HepG2 (cell line): ENCODE results near the gene CTF1. TPM values are rescaled to one million over a fixed set of nuclear protein-coding genes. Genes with fewer than 3 reads are reported as not detected.

Experiments used
- GABPB1 ChIP-seq: IDR thresholded peaks from 2 replicates; pipeline ENCODE4 v1.6.1; 2016; ENCODE audit warnings: mild to moderate bottlenecking, missing genetic modification reagents, moderate library complexity, missing compliant biosample characterization
- GFI1 ChIP-seq: sonication (generic); formaldehyde crosslinking; IDR thresholded peaks from 2 replicates; pipeline ENCODE4 v1.5.0; 2020; ENCODE audit warnings: missing genetic modification reagents, mild to moderate bottlenecking, borderline replicate concordance
- ZFP36L1 ChIP-seq: sonication (generic); formaldehyde crosslinking; IDR thresholded peaks from 2 replicates; pipeline ENCODE4 v1.8.0; 2022; ENCODE audit warnings: mild to moderate bottlenecking, missing genetic modification reagents, moderate library complexity
- ZFP90 ChIP-seq: sonication (generic); formaldehyde crosslinking; IDR thresholded peaks from 2 replicates; pipeline ENCODE4 v1.8.0; 2022; ENCODE audit warnings: missing genetic modification reagents, mild to moderate bottlenecking, inconsistent platforms, borderline replicate concordance
- ZNF136 ChIP-seq: sonication (generic); formaldehyde crosslinking; IDR thresholded peaks from 2 replicates; pipeline ENCODE4 v1.8.1; 2022; ENCODE audit warnings: low read depth, mild to moderate bottlenecking, moderate library complexity, missing genetic modification reagents
- ZNF207 ChIP-seq: fragments of 450-650 bp; IDR thresholded peaks from 2 replicates; pipeline ENCODE4 v1.6.1; 2016; ENCODE audit warnings: antibody characterized with exemption, borderline replicate concordance
- ZNF33B ChIP-seq: sonication (generic); formaldehyde crosslinking; IDR thresholded peaks from 2 replicates; pipeline ENCODE4 v1.5.1; 2020; ENCODE audit warnings: mild to moderate bottlenecking, missing genetic modification reagents
- ZNF678 ChIP-seq: sonication (generic); formaldehyde crosslinking; IDR thresholded peaks from 2 replicates; pipeline ENCODE4 v1.4.0; 2020; ENCODE audit warnings: mild to moderate bottlenecking, missing genetic modification reagents
- ZNF850 ChIP-seq: sonication (generic); formaldehyde crosslinking; conservative IDR thresholded peaks from 2 replicates; pipeline ENCODE4 v1.9.0; 2021; ENCODE audit warnings: mild to moderate bottlenecking, missing genetic modification reagents
- polyA plus RNA-seq, 8 experiments: library from polyadenylated mRNA; depleted of rRNA in 3 of 8; stranded (reverse) in 7 of 8; unstranded in 1 of 8; fragments of >200 nt; fragmentation: Illumina TruSeq in 4 of 8; extraction: Trizol in 4 of 8; gene quantifications; 2 replicates each; pipeline versions ENCODE4 v1.2.1 to v1.2.3, GENCODE V29; 2011 to 2016; ENCODE audit warnings: low read depth in 4 of 8, missing spikeins in 1 of 8, mixed read lengths in 1 of 8; ENCODE audit not compliant: insufficient read depth in 1 of 8
- total RNA-seq, 5 experiments: library from RNA; depleted of rRNA; stranded (reverse); fragments of >200 nt; fragmentation: Illumina TruSeq; extraction: Trizol; gene quantifications; 2 replicates each; pipeline ENCODE4 v1.2.3, GENCODE V29; 2016; ENCODE audit warnings: low read depth in 1 of 5
- TF ChIP-seq, protein P1 (sequence below): sonication (generic); formaldehyde crosslinking; IDR thresholded peaks from 2 replicates; pipeline ENCODE4 v1.9.0; 2022; ENCODE audit warnings: low read depth, missing genetic modification reagents
- TF ChIP-seq, protein P2 (sequence below): sonication (generic); formaldehyde crosslinking; IDR thresholded peaks from 2 replicates; pipeline ENCODE4 v1.4.0; 2020; ENCODE audit warnings: mild to moderate bottlenecking, missing genetic modification reagents
- TF ChIP-seq, protein P3 (sequence below): sonication (generic); formaldehyde crosslinking; IDR thresholded peaks from 2 replicates; pipeline ENCODE4 v1.8.1; 2022; ENCODE audit warnings: mild to moderate bottlenecking, missing genetic modification reagents
- TF ChIP-seq, protein P4 (sequence below): IDR thresholded peaks from 2 replicates; pipeline ENCODE4 v1.6.1; 2018; ENCODE audit warnings: missing genetic modification reagents
- TF ChIP-seq, protein P5 (sequence below): sonication (generic); formaldehyde crosslinking; conservative IDR thresholded peaks from 2 replicates; pipeline ENCODE4 v1.4.0; 2020; ENCODE audit warnings: mild to moderate bottlenecking, missing genetic modification reagents, moderate library complexity
- TF ChIP-seq, protein P6 (sequence below): sonication (generic); formaldehyde crosslinking; IDR thresholded peaks from 2 replicates; pipeline ENCODE4 v1.4.0; 2020; ENCODE audit warnings: low read depth, mild to moderate bottlenecking, missing genetic modification reagents
- TF ChIP-seq, protein P7 (sequence below): sonication (generic); formaldehyde crosslinking; IDR thresholded peaks from 2 replicates; pipeline ENCODE4 v1.5.1; 2020; ENCODE audit warnings: missing genetic modification reagents, mild to moderate bottlenecking, borderline replicate concordance

CTF1 gene
- total and polyA plus RNA-seq, 2 of the 13 experiments (the other 11 are each of a cell fraction or from before 2014, with no cell fraction given), result 0.13 to 1.8 TPM

DNA sequence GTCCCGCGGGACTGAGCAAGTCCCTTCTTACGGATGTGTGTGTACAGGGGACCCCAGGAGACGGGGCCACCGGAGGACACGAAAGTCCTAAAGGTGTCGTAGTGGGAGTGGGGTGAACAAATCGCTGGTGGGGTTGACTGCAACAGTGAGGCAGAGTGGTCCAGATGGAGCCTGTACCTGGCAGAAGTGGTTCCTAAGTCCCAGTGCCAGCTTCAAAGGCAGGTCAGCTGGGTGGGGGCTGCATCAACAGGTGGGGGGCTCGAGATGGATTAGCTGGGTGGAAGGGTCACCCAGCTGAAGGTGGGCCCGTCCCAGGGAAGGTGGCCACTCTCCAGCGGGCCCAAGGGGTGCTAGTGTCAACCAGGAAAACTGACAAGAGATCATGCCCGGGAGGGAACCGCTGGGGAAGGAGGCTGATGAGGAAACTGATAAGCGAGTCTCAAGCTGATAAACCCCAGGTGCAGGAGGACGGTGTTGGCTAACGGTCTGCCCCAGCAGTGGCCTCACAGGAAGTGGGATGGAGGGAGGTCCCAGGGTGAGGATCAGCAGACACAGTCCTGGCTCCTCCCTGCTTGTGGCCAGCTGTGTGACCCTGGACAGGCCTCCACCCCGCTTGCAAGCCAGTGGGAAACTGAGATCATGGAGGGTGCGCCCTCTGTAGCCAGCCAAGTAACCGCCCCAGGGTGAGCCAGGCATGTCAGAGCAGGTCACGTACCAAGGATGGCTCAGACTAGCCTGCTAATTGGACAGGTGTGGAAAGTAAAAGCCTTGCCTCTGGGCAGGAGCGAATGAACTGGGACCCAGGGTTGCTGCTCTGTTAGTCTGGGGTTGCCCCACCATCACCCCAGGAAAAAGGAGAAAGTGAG lies 53.5 kb downstream of the CTF1 start (continued):
- TF ChIP-seq, protein P1, sequence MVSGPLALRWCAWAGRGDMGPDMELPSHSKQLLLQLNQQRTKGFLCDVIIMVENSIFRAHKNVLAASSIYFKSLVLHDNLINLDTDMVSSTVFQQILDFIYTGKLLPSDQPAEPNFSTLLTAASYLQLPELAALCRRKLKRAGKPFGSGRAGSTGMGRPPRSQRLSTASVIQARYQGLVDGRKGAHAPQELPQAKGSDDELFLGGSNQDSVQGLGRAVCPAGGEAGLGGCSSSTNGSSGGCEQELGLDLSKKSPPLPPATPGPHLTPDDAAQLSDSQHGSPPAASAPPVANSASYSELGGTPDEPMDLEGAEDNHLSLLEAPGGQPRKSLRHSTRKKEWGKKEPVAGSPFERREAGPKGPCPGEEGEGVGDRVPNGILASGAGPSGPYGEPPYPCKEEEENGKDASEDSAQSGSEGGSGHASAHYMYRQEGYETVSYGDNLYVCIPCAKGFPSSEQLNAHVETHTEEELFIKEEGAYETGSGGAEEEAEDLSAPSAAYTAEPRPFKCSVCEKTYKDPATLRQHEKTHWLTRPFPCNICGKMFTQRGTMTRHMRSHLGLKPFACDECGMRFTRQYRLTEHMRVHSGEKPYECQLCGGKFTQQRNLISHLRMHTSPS (CRISPR knock-in tag), result no peak; the same call in 1 of the 2 replicates
- TF ChIP-seq ZFP36L1 (no peak), ZFP90 (CRISPR knock-in tag) (peak; percentile 23; the same call in 1 of the 2 replicates), ZNF678 (CRISPR knock-in tag) (0 out of 2 replicates have a peak, but pooled peaks have one; percentile 78), ZNF207 (no peak), ZNF850 (CRISPR knock-in tag) (no peak), GABPB1 (CRISPR knock-in tag) (peak; percentile 92), GFI1 (CRISPR knock-in tag) (peak; percentile 68; the same call in 1 of the 2 replicates), ZNF136 (peak; percentile 75; the same call in 1 of the 2 replicates), ZNF33B (CRISPR knock-in tag) (0 out of 2 replicates have a peak, but pooled peaks have one; percentile 4)
- TF ChIP-seq, protein P2, sequence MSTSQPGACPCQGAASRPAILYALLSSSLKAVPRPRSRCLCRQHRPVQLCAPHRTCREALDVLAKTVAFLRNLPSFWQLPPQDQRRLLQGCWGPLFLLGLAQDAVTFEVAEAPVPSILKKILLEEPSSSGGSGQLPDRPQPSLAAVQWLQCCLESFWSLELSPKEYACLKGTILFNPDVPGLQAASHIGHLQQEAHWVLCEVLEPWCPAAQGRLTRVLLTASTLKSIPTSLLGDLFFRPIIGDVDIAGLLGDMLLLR (CRISPR knock-in tag), result peak; percentile 19; the same call in 1 of the 2 replicates
- TF ChIP-seq, protein P3, sequence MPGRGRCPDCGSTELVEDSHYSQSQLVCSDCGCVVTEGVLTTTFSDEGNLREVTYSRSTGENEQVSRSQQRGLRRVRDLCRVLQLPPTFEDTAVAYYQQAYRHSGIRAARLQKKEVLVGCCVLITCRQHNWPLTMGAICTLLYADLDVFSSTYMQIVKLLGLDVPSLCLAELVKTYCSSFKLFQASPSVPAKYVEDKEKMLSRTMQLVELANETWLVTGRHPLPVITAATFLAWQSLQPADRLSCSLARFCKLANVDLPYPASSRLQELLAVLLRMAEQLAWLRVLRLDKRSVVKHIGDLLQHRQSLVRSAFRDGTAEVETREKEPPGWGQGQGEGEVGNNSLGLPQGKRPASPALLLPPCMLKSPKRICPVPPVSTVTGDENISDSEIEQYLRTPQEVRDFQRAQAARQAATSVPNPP, result no peak; the same call in 1 of the 2 replicates
- TF ChIP-seq, protein P4, sequence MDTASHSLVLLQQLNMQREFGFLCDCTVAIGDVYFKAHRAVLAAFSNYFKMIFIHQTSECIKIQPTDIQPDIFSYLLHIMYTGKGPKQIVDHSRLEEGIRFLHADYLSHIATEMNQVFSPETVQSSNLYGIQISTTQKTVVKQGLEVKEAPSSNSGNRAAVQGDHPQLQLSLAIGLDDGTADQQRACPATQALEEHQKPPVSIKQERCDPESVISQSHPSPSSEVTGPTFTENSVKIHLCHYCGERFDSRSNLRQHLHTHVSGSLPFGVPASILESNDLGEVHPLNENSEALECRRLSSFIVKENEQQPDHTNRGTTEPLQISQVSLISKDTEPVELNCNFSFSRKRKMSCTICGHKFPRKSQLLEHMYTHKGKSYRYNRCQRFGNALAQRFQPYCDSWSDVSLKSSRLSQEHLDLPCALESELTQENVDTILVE, result peak; percentile 95
- TF ChIP-seq, protein P5, sequence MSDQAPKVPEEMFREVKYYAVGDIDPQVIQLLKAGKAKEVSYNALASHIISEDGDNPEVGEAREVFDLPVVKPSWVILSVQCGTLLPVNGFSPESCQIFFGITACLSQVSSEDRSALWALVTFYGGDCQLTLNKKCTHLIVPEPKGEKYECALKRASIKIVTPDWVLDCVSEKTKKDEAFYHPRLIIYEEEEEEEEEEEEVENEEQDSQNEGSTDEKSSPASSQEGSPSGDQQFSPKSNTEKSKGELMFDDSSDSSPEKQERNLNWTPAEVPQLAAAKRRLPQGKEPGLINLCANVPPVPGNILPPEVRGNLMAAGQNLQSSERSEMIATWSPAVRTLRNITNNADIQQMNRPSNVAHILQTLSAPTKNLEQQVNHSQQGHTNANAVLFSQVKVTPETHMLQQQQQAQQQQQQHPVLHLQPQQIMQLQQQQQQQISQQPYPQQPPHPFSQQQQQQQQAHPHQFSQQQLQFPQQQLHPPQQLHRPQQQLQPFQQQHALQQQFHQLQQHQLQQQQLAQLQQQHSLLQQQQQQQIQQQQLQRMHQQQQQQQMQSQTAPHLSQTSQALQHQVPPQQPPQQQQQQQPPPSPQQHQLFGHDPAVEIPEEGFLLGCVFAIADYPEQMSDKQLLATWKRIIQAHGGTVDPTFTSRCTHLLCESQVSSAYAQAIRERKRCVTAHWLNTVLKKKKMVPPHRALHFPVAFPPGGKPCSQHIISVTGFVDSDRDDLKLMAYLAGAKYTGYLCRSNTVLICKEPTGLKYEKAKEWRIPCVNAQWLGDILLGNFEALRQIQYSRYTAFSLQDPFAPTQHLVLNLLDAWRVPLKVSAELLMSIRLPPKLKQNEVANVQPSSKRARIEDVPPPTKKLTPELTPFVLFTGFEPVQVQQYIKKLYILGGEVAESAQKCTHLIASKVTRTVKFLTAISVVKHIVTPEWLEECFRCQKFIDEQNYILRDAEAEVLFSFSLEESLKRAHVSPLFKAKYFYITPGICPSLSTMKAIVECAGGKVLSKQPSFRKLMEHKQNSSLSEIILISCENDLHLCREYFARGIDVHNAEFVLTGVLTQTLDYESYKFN (CRISPR knock-in tag), result peak; percentile 91
- TF ChIP-seq, protein P6, sequence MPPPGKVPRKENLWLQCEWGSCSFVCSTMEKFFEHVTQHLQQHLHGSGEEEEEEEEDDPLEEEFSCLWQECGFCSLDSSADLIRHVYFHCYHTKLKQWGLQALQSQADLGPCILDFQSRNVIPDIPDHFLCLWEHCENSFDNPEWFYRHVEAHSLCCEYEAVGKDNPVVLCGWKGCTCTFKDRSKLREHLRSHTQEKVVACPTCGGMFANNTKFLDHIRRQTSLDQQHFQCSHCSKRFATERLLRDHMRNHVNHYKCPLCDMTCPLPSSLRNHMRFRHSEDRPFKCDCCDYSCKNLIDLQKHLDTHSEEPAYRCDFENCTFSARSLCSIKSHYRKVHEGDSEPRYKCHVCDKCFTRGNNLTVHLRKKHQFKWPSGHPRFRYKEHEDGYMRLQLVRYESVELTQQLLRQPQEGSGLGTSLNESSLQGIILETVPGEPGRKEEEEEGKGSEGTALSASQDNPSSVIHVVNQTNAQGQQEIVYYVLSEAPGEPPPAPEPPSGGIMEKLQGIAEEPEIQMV (CRISPR knock-in tag), result peak; percentile 79
- TF ChIP-seq, protein P7, sequence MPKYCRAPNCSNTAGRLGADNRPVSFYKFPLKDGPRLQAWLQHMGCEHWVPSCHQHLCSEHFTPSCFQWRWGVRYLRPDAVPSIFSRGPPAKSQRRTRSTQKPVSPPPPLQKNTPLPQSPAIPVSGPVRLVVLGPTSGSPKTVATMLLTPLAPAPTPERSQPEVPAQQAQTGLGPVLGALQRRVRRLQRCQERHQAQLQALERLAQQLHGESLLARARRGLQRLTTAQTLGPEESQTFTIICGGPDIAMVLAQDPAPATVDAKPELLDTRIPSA (CRISPR knock-in tag), result peak; percentile 26; the same call in 1 of the 2 replicates
